HPDE6-E6E7 (cell line): ENCODE measurements around the gene TP53TG5.

Experiments used
- DNase-seq: peaks from one replicate; pipeline ENCODE4 v3.0.0; 2011; ENCODE audit warnings: missing footprints; ENCODE audit errors: extremely low spot score

TP53TG5 gene

GRCh38 chr20:45346291-45346718 lies 31.8 kb downstream of the TP53TG5 start:
- DNase-seq, result no peak

- DNase-seq, result peak; percentile 88
These were observed 32.8 kb downstream of the TP53TG5 start for GRCh38 chr20:45345104-45345936.

GRCh38 chr20:45344168-45344860 lies 33.8 kb downstream of the TP53TG5 start:
- DNase-seq, result peak; percentile 93

- no peak for DNase-seq
These were observed 34.5 kb downstream of the TP53TG5 start for GRCh38 chr20:45343532-45344167.

- DNase-seq, result no peak
These were observed 35.1 kb downstream of the TP53TG5 start for GRCh38 chr20:45342855-45343531.

- DNase-seq, result peak; percentile 49
These were observed 35.9 kb downstream of the TP53TG5 start for GRCh38 chr20:45341939-45342854.

GRCh38 chr20:45341579-45341938 lies 36.6 kb downstream of the TP53TG5 start:
- DNase-seq, result no peak

- DNase-seq, result no peak
These were observed 37.2 kb downstream of the TP53TG5 start for GRCh38 chr20:45340951-45341350.

GRCh38 chr20:45340236-45340847 lies 37.8 kb downstream of the TP53TG5 start:
- no peak for DNase-seq

GRCh38 chr20:45339799-45340198 lies 38.3 kb downstream of the TP53TG5 start:
- no peak for DNase-seq

- DNase-seq, result peak; percentile 86
These were observed 39.0 kb downstream of the TP53TG5 start for GRCh38 chr20:45339084-45339483.

- no peak for DNase-seq
These were observed 39.7 kb downstream of the TP53TG5 start for GRCh38 chr20:45338121-45339030.

- no peak for DNase-seq
These were observed 40.6 kb downstream of the TP53TG5 start for GRCh38 chr20:45337367-45338120.

GRCh38 chr20:45336530-45337366 lies 41.4 kb downstream of the TP53TG5 start:
- peak; percentile 99 for DNase-seq

- no peak for DNase-seq
These were observed 47.6 kb downstream of the TP53TG5 start for GRCh38 chr20:45330476-45330875.

GRCh38 chr20:45329497-45330319 lies 48.4 kb downstream of the TP53TG5 start:
- DNase-seq, result no peak

GRCh38 chr20:45328451-45328850 lies 49.7 kb downstream of the TP53TG5 start:
- no peak for DNase-seq
